M059J (cell line): ENCODE data around the gene DDR1. TPM values are rescaled to one million over a fixed set of nuclear protein-coding genes. Genes with fewer than 3 reads are reported as not detected.
"Not testable (repeated sequence)": the region's sequence is repeated elsewhere in the genome, so short reads cannot be mapped to it uniquely, and the experiment has no call there.

Experiments used
- DNase-seq: peaks from one replicate; pipeline ENCODE4 v3.0.0-alpha.2; 2012; ENCODE audit warnings: low read depth
- total RNA-seq: library from RNA; depleted of rRNA; stranded (reverse); fragments of >200 nt; shearing (Covaris generic); gene quantifications from 2 replicates; pipeline ENCODE4 v1.2.3, GENCODE V29; 2014

DDR1 gene
- total RNA-seq, 1 experiment from 2014 or later, result 73.5 TPM

DNA sequence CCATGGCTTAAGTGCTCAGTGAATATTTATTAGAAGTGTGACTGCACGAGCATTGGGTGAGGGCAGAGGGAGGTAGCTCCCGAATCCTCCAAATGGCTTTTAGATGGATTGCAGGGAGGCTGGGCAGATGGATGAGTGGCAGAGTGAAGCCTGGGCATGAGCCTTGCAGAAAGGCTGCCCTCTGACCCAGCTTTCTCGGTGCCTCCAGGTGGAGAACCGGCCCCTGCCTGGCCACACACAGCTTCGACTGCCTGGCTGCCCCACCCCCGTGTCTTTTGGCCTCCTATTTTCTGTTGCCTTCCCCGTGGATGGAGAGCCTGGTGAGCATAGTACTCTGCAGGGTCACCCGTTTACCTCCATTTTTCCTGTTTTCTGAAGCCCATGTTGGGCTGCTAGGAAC is 33.2 kb downstream of the DDR1 start:
- no peak for DNase-seq

DNA sequence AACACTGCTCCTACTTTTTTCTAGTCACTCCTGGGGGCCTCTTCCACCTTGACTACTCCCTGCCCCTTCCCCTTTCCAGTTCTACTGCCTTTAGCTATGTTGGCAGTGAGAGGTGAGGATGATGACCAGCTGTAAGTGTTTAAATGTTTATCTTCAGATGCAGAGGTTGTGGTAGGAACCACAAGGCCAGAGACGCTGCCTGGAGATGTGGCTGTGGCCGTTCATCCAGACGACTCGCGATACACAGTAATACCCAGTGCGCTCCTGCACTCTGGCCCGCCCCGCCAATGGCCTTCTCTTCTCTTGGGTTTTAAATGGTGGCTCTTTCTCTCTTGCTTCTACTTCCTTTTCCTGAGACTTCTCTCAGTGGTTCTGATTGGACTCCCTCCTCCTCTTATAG is 34.4 kb downstream of the DDR1 start:
- DNase-seq, result no peak

DNA sequence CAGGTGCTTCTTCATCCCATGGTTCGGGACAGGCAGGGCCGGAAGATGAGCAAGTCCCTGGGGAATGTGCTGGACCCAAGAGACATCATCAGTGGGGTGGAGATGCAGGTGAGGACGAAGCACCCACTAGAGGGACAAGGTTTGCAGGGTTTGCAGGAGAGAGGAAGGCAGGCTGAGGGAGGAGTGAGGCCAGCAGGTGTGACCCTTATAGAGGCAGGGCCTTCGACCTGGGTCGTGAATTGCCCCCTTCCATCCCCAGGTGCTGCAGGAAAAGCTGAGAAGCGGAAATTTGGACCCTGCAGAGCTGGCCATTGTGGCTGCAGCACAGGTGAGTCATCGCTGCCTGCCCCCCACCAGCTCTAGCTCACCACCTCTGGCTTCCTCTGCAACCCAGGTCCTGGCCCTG is 38.1 kb downstream of the DDR1 start:
- DNase-seq, result peak; percentile 33

DNA sequence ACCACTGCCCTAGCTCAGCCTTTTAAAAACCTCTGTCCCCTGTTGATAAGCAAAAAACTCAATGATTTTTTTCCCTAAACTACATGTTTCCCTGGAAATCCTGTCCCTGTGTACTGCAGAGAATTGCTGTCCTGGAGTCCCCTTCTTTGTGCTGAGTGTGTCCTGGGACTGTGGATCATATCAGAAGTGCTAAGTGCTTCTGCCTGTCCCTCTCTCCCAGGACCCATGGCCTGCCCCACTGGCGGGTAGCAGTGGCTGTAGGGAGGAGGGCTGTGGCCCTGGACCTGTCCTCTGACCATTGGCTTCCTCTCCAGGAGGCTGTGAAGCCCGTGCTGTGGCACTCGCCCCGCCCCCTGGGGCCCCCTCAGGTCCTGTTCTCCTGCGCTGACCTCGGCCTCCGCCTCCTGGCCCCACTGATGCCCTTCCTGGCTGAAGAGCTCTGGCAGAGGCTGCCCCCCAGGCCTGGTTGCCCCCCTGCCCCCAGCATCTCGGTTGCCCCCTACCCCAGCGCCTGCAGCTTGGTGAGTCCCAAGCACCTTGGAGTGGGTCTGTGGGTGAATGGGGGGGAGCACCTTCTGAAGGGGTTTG is 39.8 kb downstream of the DDR1 start:
- not testable (repeated sequence) for DNase-seq

DNA sequence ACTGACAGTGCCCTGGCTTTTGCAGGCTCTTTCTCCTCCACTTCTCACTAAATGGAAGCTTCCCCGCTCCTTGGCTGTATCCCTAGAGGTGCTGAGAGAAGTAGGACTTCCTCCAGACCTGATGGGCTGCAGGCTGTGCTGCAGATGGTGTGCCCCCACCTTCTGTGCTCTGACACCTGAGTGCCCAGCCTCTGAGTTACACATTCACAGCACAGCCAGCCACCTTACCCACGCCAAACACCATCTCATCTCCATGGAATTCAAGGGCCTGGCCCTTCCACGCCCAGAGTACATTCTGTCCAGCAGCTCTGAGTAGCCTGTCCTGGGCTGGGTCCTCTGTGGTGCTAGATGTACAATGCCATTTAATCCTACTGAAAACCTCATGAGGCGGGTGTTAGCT is 42.3 kb downstream of the DDR1 start:
- peak; percentile 43 for DNase-seq

DNA sequence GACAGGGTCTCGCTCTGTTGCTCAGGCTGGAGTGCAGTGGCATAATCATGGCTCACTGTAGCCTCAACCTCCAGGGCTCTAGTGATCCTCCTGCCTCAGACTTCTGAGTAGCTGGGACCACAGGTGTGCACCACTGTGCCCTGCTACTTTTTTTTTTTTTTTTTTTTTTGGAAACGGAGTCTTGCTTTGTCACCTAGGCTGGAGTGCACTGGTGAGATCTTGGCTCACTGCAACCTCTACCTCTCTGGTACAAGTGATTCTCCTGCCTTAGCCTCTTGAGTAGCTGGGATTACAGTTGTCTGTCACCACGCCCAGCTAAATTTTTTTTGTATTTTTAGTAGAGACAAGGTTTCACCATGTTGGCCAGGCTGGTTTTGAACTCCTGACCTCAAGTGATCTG is 42.8 kb downstream of the DDR1 start:
- not testable (repeated sequence) for DNase-seq

DNA sequence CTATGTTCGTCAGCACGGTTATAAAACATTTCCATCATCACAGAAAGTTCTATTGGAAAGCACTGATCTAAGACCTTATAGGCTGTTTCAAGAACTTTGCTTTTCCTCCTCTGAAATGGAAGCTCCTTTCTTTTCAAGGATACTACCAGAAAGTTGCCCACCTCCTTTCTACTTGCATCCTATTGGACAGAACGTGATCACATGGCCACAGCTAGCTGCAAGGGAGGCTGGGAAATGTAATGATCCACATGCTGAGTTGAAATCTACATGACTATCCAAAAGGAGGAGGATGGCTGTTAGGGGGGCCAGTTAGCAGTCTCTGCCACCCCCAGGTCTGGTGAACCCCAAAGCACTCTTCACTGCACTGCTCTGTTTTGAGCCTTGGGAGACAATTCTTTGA is 44.4 kb downstream of the DDR1 start:
- DNase-seq, result no peak

DNA sequence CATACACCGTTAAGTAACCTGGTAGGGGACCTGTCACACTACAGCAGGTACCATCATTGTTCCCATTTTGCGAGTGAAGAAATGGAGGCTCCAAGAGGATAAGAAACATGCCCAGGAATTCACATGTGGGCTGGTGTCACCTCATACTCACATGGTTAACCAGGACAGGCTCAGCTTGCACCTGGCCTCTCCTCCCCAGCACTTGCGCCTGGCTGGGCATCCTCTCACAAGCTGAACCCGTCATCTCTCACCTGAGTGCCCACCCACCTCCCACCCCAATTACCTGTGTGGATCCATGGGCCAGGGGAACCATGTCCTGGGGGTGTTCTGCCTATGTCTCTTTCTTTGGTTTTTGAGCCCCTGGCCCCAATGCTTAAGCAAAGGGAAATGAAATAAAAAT is 46.2 kb downstream of the DDR1 start:
- no peak for DNase-seq

DNA sequence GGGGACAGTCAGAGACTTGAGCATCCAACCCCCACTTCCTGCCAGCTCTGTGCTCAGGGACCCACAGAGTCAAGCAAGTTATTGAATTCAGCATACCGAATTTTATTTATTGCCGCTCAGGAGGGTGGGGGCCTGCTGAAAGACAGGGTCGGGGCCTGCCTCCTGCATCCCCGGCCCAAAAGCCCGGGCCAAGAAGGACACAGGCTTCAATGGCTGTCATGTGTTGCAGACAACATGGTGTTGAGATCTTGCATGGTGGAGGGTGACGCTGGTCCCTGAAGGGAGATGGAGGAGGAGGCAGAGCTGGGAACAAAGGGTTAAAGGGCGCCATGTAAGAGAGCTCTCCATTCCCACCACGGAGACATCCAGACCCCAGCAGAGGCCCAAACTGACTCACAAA is 47.0 kb downstream of the DDR1 start:
- no peak for DNase-seq

DNA sequence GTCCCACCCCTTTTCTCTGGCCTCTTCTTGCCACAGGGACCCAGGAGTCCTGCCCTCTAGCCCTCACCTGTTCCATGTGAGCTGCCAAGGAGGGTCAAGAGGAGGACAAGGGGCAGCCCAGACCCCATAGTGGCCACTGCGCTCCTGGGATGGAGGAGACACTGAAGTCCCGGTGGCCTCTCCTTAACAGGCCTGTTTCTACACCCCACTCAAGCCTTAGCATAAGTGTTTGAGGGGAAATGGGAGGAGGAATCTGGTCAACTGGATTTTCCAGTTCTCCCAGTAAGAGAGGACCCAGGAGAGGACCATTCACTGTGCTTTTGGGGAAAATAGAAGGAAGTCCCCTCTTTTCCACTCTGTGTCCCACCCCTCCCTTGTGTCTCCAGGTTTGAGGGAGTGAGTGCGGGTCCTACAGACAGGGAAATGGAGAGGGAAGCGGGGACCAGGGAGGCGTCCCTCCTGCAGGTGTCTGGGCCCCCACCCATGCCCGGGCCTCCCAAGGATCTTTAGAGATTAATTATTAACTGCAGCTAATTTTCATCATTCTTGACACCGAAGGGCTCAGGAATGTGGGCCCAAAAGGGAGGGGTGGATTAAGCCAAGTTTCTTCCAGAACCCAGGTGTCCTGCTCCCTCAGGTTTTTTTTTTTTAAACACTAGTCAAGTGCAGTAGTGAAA is 47.8 kb downstream of the DDR1 start, which contains the start of gene SFTA2:
Gene SFTA2, minus strand, starts transcription at position 202 of the 677 bp plus-strand sequence. Its CDS starts 74 bp downstream, at position 128.
- no peak for DNase-seq

DNA sequence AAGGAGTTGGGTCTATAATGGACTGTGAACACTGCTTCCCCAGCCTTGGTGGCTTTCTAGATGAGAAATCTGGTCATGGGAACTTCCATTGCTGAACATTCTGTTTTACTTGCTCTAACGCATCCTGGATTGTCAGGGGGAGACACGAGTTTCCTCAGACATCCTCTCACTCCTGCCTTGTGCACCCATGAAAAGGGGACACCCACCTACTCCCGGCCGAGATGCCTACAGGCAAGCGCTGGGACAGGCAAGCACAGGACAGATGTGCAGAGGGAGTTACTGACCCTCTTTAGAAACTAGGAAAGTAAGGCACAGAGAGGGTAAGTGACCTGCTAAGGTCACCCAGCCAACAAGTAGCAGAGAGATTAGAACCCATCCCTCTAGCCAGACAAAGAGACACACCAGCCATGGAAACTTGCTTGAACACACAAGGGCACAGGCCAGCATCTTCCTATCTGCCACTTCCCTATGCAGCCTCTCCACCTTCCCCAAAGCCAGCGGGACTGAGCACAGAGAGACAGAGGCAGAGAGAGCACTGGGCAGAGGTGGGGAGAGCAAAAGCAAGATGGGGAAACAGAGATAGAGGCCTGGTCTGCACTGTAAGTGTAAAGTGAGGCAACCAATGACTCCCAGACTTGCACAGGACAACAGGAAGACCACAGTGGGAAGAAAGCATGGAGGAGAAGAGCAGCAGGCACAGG is 48.5 kb downstream of the DDR1 start:
- no peak for DNase-seq

DNA sequence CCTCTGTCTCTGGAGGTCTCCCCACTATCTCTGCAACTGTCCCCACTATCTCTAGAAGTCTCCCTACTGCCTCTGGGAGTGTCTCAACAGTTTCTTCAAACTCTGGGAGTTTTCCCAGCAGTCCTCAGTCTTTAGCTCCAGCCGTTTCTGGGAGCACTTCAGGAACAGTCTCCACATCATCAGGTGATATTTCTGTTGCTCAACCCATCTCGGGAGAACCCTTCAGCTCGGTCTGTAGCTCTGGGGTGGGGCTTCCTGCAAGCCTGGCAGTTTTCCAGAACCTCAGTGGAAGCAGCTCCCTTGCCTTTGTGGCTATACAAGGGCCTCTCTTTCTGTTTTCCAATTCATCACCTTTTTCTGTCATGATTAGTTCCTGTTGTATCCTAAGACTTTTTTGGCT is 50.7 kb downstream of the DDR1 start:
- DNase-seq, result no peak

DNA sequence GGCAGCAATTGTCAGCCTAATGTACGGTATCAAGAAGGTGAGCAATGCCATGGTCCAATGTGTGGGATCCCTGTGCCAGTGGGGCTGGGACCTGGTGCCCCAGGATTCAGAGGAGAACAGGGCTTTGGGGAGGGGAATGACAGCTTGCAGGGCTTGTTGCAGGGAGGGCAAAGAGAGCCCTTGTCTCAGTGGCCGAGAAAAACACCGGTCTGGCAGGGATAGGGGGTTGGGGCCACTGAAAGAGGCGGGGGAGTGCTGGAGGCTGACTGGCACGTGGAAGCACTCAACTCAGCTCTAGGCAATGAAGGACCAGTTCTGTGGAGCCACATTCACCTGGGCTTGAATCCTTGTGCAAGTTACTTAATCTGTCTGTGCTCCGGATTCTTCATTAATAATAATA is 52.9 kb downstream of the DDR1 start:
- DNase-seq, result no peak

DNA sequence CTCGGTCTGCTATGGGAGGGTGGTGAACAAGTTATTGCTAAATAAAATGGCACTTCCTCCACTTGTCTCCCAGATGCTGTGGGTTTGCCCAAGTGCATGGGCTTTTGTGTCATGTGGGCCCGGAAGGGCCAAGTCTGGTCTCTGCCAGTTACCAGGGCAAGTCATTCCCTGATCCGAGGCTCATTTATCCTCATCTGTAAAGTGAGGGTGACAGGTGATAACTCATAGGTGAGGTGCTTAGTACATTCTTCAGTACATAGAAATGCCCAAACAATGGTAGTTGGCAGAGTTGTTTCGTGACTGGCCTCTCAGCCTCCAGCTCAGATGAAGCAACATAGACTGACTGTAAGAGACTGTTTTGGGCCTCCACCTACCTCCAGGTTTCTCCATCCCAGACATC is 54.4 kb downstream of the DDR1 start:
- DNase-seq, result no peak

DNA sequence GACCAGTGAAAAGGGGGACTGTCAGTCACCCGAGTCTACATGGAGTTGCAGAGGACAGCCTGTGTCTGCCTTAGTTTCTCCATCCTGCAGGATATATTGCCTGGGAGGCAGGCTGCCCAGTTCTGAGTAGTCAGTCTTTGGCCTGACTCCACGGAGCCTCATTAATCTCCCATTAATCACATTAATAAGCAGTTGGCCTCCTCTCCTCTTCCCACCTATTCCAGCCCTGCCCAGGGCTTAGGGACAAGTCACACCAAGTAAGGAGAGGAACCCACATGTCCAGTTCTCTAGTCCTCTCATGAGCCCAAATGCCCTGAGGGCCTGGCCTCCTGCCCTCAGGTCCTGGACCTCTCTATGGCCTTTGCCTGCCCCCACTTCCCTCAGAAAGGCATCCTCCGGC is 55.2 kb downstream of the DDR1 start:
- DNase-seq, result peak; percentile 46

DNA sequence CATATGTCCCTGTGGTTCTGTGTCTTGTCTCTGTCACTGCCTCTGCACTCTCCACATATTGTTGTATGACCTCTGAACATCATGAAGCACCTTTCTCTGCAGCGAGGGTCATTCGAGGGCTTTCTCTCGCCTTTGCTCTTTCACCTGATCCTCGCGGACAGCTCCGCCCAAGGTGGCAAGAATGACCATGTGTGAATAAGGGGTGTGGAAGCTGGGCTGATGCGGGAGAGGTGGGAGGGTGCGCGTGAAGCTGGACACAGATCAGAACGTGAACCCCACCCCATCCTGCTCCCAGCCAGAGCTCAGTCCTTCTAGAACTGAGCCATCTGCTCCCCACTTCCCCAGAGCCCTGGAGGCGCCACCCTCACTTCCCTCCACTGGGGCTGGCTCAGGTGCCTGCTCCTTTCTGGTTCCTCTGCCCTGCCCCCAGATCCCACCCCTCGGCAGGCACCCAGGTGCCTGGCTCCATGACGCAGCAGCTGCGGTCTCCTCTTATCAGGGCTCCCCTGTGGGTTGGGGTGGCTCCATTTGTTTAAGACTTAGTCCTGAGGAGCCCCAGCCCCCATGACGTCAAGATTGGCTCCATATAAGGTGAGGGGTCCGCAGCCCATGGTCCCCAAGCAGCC is 56.2 kb downstream of the DDR1 start, which contains the start of gene MUCL3:
Gene MUCL3, plus strand, starts transcription at position 613 of the 626 bp plus-strand sequence. CDS start 27 bp downstream, outside the sequence.
- no peak for DNase-seq

DNA sequence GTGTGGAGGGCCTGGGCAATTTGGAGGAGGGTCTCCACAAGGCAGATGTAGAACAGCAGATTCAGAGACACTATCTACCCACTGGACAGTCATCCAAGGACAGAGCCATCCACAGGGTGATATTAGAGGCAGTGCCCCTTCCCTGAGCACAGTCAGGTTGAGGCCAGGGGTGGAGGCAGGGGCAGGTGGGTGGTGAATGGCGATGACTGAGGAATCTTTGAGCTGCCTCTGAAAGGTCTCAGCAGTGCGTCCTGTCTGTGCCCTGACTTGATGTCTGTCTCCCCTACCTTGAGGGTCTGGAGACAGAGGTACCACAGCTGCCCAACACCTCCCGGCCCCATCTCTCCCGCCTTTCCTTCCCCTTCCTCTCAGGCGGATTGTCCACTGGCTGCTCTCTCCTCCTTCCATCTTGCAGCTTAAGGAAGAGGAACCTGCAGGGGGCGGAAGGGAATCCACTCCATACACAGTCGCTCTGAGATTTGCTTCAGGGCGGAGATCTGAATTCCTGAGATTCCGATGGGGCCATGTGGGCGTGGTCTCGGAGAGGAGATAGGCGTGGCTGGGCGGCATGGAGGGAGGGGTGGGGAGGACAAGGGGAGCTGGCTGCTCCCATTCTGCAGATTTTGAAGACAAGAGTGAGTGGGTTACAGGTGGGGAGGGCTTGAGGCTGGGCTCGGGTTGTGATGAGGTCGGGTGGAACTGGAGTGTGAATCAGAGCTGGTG is 58.2 kb downstream of the DDR1 start:
- peak; percentile 93 for DNase-seq

DNA sequence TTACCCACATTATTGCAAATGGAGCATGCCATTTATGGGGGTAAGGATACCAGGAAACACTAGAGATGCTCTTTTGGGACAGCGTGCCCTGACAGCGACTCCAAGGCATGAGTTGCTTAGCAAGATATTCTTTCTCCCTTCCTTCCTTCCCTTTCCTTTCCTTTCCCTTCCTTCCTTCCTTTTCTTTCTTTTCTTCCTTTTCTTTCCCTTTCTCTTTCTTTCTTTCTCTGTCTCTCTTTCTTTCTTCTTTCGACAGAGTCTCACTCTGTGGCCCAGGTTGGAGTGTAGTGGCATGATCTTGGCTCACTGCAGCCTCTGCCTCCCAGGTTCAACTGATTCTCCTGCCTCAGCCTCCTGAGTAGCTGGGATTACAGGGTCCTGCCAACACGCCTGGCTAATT is 59.7 kb downstream of the DDR1 start:
- DNase-seq, result no peak

DNA sequence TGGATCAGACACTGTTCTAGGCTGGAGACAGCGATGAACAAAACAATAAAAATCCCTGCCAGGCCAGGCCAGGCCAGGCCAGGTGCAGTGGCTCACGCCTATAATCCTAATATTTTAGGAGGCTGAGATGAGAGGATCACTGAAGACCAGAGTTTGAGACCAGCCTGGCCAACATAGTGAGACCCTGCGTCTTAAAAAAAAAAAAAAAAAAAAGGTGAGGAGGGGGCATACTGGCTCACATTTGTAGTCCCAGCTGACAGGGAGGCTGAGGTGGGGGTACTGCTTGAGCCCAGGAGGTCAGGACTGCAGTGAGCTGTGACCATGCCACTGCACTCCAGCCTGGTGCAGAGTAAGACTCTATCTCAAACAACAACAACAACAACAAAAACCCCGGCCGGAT is 61.0 kb downstream of the DDR1 start:
- no peak for DNase-seq

DNA sequence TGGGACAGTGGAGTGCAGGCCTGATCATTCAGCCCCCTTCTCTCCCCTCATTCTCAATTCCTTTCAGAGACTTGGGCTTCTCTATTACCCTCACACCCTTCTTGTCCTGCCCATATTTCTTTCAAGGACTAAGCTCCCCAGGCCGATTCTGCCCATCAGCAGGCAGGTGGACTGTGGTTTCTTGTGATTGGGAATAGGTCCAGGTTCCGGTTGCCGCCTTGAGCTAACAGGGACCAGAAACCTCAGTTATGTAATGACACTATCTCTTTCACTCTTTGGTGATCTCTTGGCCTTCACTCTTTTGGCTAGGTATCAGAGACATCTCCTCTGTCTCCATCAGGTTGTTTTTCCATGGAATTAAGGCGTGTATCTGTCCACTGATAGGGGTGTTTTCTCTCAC is 62.9 kb downstream of the DDR1 start:
- DNase-seq, result no peak

DNA sequence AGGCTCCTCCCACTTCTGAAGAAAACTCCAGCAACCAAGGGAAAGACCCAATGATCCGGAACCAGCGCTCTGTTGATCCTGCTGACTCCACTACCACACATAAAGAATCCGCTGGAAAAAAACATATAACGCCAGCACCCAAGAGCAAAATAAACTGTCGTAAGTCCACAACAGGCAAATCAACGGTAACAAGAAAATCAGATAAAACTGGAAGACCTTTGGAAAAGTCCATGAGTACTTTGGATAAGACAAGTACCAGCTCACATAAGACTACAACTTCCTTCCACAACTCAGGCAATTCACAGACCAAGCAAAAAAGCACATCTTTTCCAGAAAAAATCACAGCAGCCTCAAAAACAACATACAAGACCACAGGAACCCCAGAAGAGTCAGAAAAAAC is 64.5 kb downstream of the DDR1 start:
- DNase-seq, result no peak
